Dermis blood vessel endothelial cell (primary cell): ENCODE results near the gene NEUROD2. TPM values are rescaled to one million over a fixed set of nuclear protein-coding genes. Genes with fewer than 3 reads are reported as not detected.
"Not testable (repeated sequence)": the region's sequence is repeated elsewhere in the genome, so short reads cannot be mapped to it uniquely, and the experiment has no call there.

Experiments
- DNase-seq: peaks from one replicate; pipeline ENCODE4 v3.0.0; 2010
- total RNA-seq: library from RNA; depleted of rRNA; stranded (reverse); fragments of >200 nt; gene quantifications from 2 replicates; pipeline ENCODE4 v1.2.3, GENCODE V29; 2014

The NEUROD2 gene
- total RNA-seq, 1 donor from 2014 or later: not detected

GRCh38 chr17:39601758-39602532, 5.8 kb downstream of the NEUROD2 start:
- no peak for DNase-seq

GRCh38 chr17:39600997-39601597, 6.6 kb downstream of the NEUROD2 start:
- DNase-seq: no peak

- no peak for DNase-seq
Observed at GRCh38 chr17:39600288-39600996, 7.3 kb downstream of the NEUROD2 start.

- no peak for DNase-seq
Observed at GRCh38 chr17:39599665-39600231, 8.0 kb downstream of the NEUROD2 start.

GRCh38 chr17:39599004-39599664, 8.6 kb downstream of the NEUROD2 start:
- DNase-seq: no peak

GRCh38 chr17:39598630-39599003, 9.1 kb downstream of the NEUROD2 start:
- no peak for DNase-seq

GRCh38 chr17:39598047-39598481, 9.7 kb downstream of the NEUROD2 start:
- DNase-seq: no peak

GRCh38 chr17:39597372-39598046, 10.2 kb downstream of the NEUROD2 start:
- no peak for DNase-seq

- no peak for DNase-seq
Observed at GRCh38 chr17:39596543-39597267, 11.0 kb downstream of the NEUROD2 start.

GRCh38 chr17:39595928-39596510, 11.7 kb downstream of the NEUROD2 start:
- DNase-seq: no peak

GRCh38 chr17:39595294-39595693, 12.4 kb downstream of the NEUROD2 start:
- no peak for DNase-seq

GRCh38 chr17:39593371-39593770, 14.3 kb downstream of the NEUROD2 start:
- DNase-seq: no peak

- DNase-seq: peak; percentile 63
Observed at GRCh38 chr17:39591958-39592954, 15.5 kb downstream of the NEUROD2 start.

GRCh38 chr17:39590180-39590579, 17.5 kb downstream of the NEUROD2 start:
- DNase-seq: not testable (repeated sequence)

- no peak for DNase-seq
Observed at GRCh38 chr17:39582658-39583057, 25.1 kb downstream of the NEUROD2 start.

GRCh38 chr17:39581759-39582085, 26.0 kb downstream of the NEUROD2 start:
- DNase-seq: no peak

GRCh38 chr17:39581071-39581758, 26.5 kb downstream of the NEUROD2 start:
- no peak for DNase-seq

- DNase-seq: no peak
Observed at GRCh38 chr17:39580082-39580468, 27.6 kb downstream of the NEUROD2 start.
